IMR-90 (cell line): ENCODE data around the gene TUB. TPM values are rescaled to one million over a fixed set of nuclear protein-coding genes. Genes with fewer than 3 reads are reported as not detected.

Experiments used
- ATAC-seq: fragments of 200-7000 bp; cut with Tn5 transposase; 2 replicates; pipeline ENCODE4 v1.9.1; 2020; ENCODE audit warnings: low read depth, mild to moderate bottlenecking, moderate library complexity
- BruUV-seq: library from RNA; stranded (reverse); fragments of 400-500 nt; replicated peaks from 2 replicates; lab custom pipeline; 2021; lab: Mats Ljungman, UMichigan
- CTCF ChIA-PET: fragments of 300-600 bp; formaldehyde crosslinking; extraction: SDS; loops from one replicate; lab custom pipeline; 2021; ENCODE audit warnings: antibody characterized with exemption; lab: Yijun Ruan, JAX
- POLR2A ChIA-PET: fragments of 300-600 bp; sonication (Branson Sonifier 250); formaldehyde crosslinking; loops from one replicate; lab custom pipeline; 2022; ENCODE audit warnings: antibody characterized with exemption; ENCODE audit not compliant: unreplicated experiment; lab: Charles Lee
- DNase-seq: peaks from one replicate; pipeline ENCODE4 v3.0.0; 2013
- H2AFZ ChIP-seq: replicated peaks from 2 replicates; pipeline ENCODE3; 2013; ENCODE audit warnings: low read length, mild to moderate bottlenecking; ENCODE audit not compliant: poor library complexity
- H2AK5ac ChIP-seq: 2 replicates; pipeline ENCODE4 v1.6.1; 2013; ENCODE audit warnings: low read depth, low read length, inconsistent platforms
- H2AK9ac ChIP-seq: replicated peaks from 2 replicates; pipeline ENCODE3; 2013; ENCODE audit warnings: mild to moderate bottlenecking, low read depth, low read length, moderate library complexity; ENCODE audit not compliant: poor library complexity
- H2BK120ac ChIP-seq: 2 replicates; pipeline ENCODE4 v1.6.1; 2013; ENCODE audit warnings: low read depth, low read length, inconsistent platforms
- H2BK15ac ChIP-seq: 3 replicates; pipeline ENCODE4 v1.6.1; 2013; ENCODE audit warnings: low read depth, low read length, inconsistent platforms
- H2BK20ac ChIP-seq: 2 replicates; pipeline ENCODE4 v1.6.1; 2013; ENCODE audit warnings: low read depth, mild to moderate bottlenecking, inconsistent platforms, low read length, moderate library complexity
- H2BK5ac ChIP-seq: 2 replicates; pipeline ENCODE4 v1.6.1; 2013; ENCODE audit warnings: mild to moderate bottlenecking, low read depth, low read length, inconsistent platforms; ENCODE audit not compliant: poor library complexity, severe bottlenecking
- H3K14ac ChIP-seq: replicated peaks from 2 replicates; pipeline ENCODE4 v1.6.1; 2013; ENCODE audit warnings: low read depth, low read length, inconsistent platforms
- H3K18ac ChIP-seq: 2 replicates; pipeline ENCODE4 v1.6.1; 2013; ENCODE audit warnings: low read depth, low read length, control low read depth
- H3K23ac ChIP-seq: 2 replicates; pipeline ENCODE4 v1.6.1; 2013; ENCODE audit warnings: low read depth, low read length, inconsistent platforms
- H3K27ac ChIP-seq: 2 replicates; pipeline ENCODE4 v1.5.1; 2013; ENCODE audit warnings: mild to moderate bottlenecking, control low read depth, low read length; ENCODE audit not compliant: insufficient read depth
- H3K27me3 ChIP-seq: 2 replicates; pipeline ENCODE4 v1.6.1; 2013; ENCODE audit warnings: low read length; ENCODE audit not compliant: control insufficient read depth, insufficient read depth
- H3K36me3 ChIP-seq: 2 replicates; pipeline ENCODE4 v1.6.1; 2013; ENCODE audit warnings: low read length, mixed read lengths; ENCODE audit not compliant: control insufficient read depth, insufficient read depth
- H3K4ac ChIP-seq: 2 replicates; pipeline ENCODE4 v1.6.1; 2013; ENCODE audit warnings: low read depth, low read length, inconsistent platforms
- H3K4me1 ChIP-seq: 2 replicates; pipeline ENCODE4 v1.6.1; 2013; ENCODE audit warnings: low read length, mixed read lengths; ENCODE audit not compliant: control insufficient read depth, insufficient read depth
- H3K4me2 ChIP-seq: 2 replicates; pipeline ENCODE4 v1.6.1; 2013; ENCODE audit warnings: low read depth, mild to moderate bottlenecking, control low read depth, low read length, moderate library complexity
- H3K4me3 ChIP-seq: 2 replicates; pipeline ENCODE4 v1.5.1; 2013; ENCODE audit warnings: low read depth, mild to moderate bottlenecking, control low read depth, low read length, moderate library complexity; ENCODE audit not compliant: insufficient read depth
- H3K56ac ChIP-seq: 2 replicates; pipeline ENCODE4 v1.6.1; 2013; ENCODE audit warnings: low read length, inconsistent platforms; ENCODE audit not compliant: insufficient read depth; ENCODE audit errors: extremely low read depth
- H3K79me1 ChIP-seq, 2 experiments: 2 replicates each; pipeline ENCODE4 v1.6.1; 2013; ENCODE audit warnings: low read length in 2 of 2, inconsistent platforms in 1 of 2, low read depth in 1 of 2
- H3K9ac ChIP-seq: 2 replicates; pipeline ENCODE4 v1.6.1; 2013; ENCODE audit warnings: low read depth, low read length, control low read depth
- H3K9me1 ChIP-seq: 2 replicates; pipeline ENCODE4 v1.6.1; 2013; ENCODE audit warnings: low read length, inconsistent platforms; ENCODE audit not compliant: insufficient read depth
- H3K9me3 ChIP-seq: 2 replicates; pipeline ENCODE4 v1.6.1; 2013; ENCODE audit warnings: low read length; ENCODE audit not compliant: control insufficient read depth, insufficient read depth
- H4K20me1 ChIP-seq: 2 replicates; pipeline ENCODE4 v1.6.1; 2013; ENCODE audit warnings: low read length, inconsistent platforms; ENCODE audit not compliant: insufficient read depth
- H4K5ac ChIP-seq: 2 replicates; pipeline ENCODE4 v1.6.1; 2013; ENCODE audit warnings: mild to moderate bottlenecking, low read depth, low read length, control low read depth
- H4K8ac ChIP-seq, 2 experiments: 2 replicates each; pipeline ENCODE4 v1.6.1; 2013; ENCODE audit warnings: low read depth in 2 of 2, low read length in 2 of 2, control low read depth in 1 of 2, inconsistent platforms in 1 of 2
- H4K91ac ChIP-seq: 2 replicates; pipeline ENCODE4 v1.6.1; 2013; ENCODE audit warnings: low read depth, low read length, inconsistent platforms; ENCODE audit not compliant: insufficient read depth
- MAZ ChIP-seq: IDR thresholded peaks from 2 replicates; pipeline ENCODE4 v1.6.1; 2012; ENCODE audit warnings: low read depth, mild to moderate bottlenecking, low read length, improper control_type of control experiment, moderate library complexity, borderline replicate concordance
- RFX5 ChIP-seq: IDR thresholded peaks from 2 replicates; pipeline ENCODE4 v1.8.0; 2012; ENCODE audit warnings: low read depth, mild to moderate bottlenecking, low read length, moderate library complexity
- WGBS, 2 experiments: methylation state at CpG; one replicate each; pipeline versions ENCODE4 v1.1.5 to v1.1.7; 2013; ENCODE audit warnings: missing lambda C conversion rate in 2 of 2; ENCODE audit not compliant: insufficient read length in 1 of 2; ENCODE audit errors: extremely low coverage in 2 of 2; 5-methylcytosine and 5-hydroxymethylcytosine counted together
- dilution Hi-C: fragments of 300-500 bp; cut with HindIII; formaldehyde crosslinking; loops from one replicate; pipeline ENCODE4 v1.14.3; 2018; ENCODE audit warnings: low sequenced_read_pairs; ENCODE audit not compliant: unreplicated experiment
- in situ Hi-C: fragments of 300-500 bp; cut with MboI; formaldehyde crosslinking; loops from 3 replicates; pipeline ENCODE4 v1.14.3; 2019; ENCODE audit warnings: low sequenced_read_pairs, inconsistent platforms, mixed read lengths
- intact Hi-C: fragments of 100-400 bp; cut with micrococcal nuclease; formaldehyde crosslinking; loops from 2 replicates; pipeline ENCODE4 v1.10.0; 2022
- polyA plus RNA-seq, 3 experiments: library from polyadenylated mRNA; depleted of rRNA; stranded (reverse); fragments of >200 nt; gene quantifications; 2 replicates each; pipeline ENCODE4 v1.2.3, GENCODE V29; 2012; ENCODE audit warnings: low replicate concordance in 1 of 3
- total RNA-seq: library from RNA; depleted of rRNA; stranded (reverse); fragments of >200 nt; gene quantifications from 2 replicates; pipeline ENCODE4 v1.2.3, GENCODE V29; 2012
- TF ChIP-seq, protein P1 (sequence below): conservative IDR thresholded peaks from 2 replicates; pipeline ENCODE4 v1.5.1; 2012; ENCODE audit warnings: mild to moderate bottlenecking, low read depth, low read length, improper control_type of control experiment

Gene TUB
- total and polyA plus RNA-seq, 2 of the 4 experiments (the other 2 are of a cell fraction): 11.8 to 12.9 TPM

DNA sequence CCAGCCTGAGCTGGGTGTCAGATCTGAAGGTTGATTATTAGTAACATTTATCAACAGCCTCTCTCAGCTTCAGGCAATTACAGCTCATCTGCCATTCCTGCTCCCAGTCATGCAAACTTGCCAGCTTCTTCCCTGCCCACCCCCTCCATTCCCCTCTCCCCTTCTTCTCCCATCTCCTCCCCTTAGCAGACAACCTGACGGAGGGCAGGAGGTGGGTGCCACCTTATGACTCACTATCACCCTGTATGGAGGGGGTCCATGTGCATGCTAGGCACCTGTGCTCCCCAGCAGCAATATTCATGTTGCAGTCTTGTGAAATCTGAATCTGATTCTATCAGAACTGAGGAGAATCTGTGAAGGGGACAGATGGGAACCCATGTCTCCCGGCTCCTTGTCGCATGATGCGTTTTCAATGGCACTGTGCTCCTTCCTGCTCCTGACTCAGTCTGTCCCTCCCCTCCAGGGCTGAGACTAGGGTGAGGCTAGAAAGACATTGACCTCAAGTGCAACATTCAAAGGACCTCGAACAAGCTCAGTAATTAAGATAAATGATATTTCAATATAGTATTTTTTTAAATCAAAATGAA, 46.3 kb upstream of the TUB start:
- Histone ChIP-seq H3K36me3 (no peaks in the 10 kb centered on the region), H4K20me1 (no peaks in the 10 kb centered on the region), H3K27me3 (peaks cover 4% of the 10 kb centered on the region; the same call in 1 of the 2 replicates), H4K5ac (no peak overlapping the region), H3K4me1 (0 out of 2 replicates have a peak, but pooled peaks cover 1% of the 10 kb centered on the region), H3K4me2 (no peak overlapping the region), H2BK120ac (no peak overlapping the region), H4K91ac (no peak overlapping the region), H2AK5ac (no peak overlapping the region), H3K79me1 (no peaks in the 10 kb centered on the region), H2BK20ac (no peak overlapping the region), H4K8ac (no peak overlapping the region), H2BK15ac (no peak overlapping the region), H3K9me3 (no peaks in the 10 kb centered on the region), H2AK9ac (no peak overlapping the region), H3K27ac (no peak overlapping the region), H2BK5ac (no peak overlapping the region), H3K9me1 (no peaks in the 10 kb centered on the region), H3K9ac (no peak overlapping the region), H3K4me3 (no peak overlapping the region), H3K23ac (no peak overlapping the region), H3K14ac (no peak overlapping the region), H2AFZ (no peak overlapping the region), H3K18ac (no peak overlapping the region), H3K56ac (no peak overlapping the region), H3K4ac (no peak overlapping the region)
- in situ Hi-C loops (loop anchor here (10.0 kb wide), 1 partner anchor 60 kb away; no protein-coding TSS in a partner anchor), intact Hi-C loops (no loop called here), dilution Hi-C loops (no loop called here)
- no peak for DNase-seq
- TF ChIP-seq RFX5 (no peak), MAZ (no peak)
- TF ChIP-seq, protein P1, sequence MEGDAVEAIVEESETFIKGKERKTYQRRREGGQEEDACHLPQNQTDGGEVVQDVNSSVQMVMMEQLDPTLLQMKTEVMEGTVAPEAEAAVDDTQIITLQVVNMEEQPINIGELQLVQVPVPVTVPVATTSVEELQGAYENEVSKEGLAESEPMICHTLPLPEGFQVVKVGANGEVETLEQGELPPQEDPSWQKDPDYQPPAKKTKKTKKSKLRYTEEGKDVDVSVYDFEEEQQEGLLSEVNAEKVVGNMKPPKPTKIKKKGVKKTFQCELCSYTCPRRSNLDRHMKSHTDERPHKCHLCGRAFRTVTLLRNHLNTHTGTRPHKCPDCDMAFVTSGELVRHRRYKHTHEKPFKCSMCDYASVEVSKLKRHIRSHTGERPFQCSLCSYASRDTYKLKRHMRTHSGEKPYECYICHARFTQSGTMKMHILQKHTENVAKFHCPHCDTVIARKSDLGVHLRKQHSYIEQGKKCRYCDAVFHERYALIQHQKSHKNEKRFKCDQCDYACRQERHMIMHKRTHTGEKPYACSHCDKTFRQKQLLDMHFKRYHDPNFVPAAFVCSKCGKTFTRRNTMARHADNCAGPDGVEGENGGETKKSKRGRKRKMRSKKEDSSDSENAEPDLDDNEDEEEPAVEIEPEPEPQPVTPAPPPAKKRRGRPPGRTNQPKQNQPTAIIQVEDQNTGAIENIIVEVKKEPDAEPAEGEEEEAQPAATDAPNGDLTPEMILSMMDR: no peak
- no CpG with 5 or more reads among the region's 5 CpGs for WGBS, 2 experiments
- ATAC-seq: no peak
- POLR2A ChIA-PET: no interaction called here
- BruUV-seq: no TSS peak
- CTCF ChIA-PET: interaction anchor here (1.1 to 2.3 kb wide), 2 partner anchors 56 to 69 kb away, joined by 3 to 7 read pairs; no protein-coding TSS in a partner anchor
